WTC11 (cell line): ENCODE measurements around the gene MED15. TPM values are rescaled to one million over a fixed set of nuclear protein-coding genes. Genes with fewer than 3 reads are reported as not detected.

Source experiments
- ATAC-seq: fragments of 200-7000 bp; cut with Tn5 transposase; 2 replicates; pipeline ENCODE4 v1.10.0; 2021; ENCODE audit warnings: mild to moderate bottlenecking, moderate library complexity
- CTCF ChIA-PET: fragments of 300-600 bp; sonication (Branson Sonifier 250); formaldehyde crosslinking; loops from one replicate; lab custom pipeline; 2021; ENCODE audit warnings: antibody characterized with exemption; lab: Charles Lee
- POLR2A ChIA-PET: fragments of 350-600 bp; sonication (Branson Sonifier 250); formaldehyde crosslinking; loops from one replicate; lab custom pipeline; 2021; ENCODE audit warnings: antibody characterized with exemption; lab: Charles Lee
- DNase-seq: peaks from one replicate; pipeline ENCODE4 v3.0.0; 2021; ENCODE audit warnings: low spot score
- H3K27ac Mint-ChIP-seq: 2 replicates; pipeline ENCODE4 v1.8.0; 2021; ENCODE audit warnings: mixed read lengths
- H3K27me3 Mint-ChIP-seq: 2 replicates; pipeline ENCODE4 v1.8.0; 2021; ENCODE audit warnings: low read depth, mild to moderate bottlenecking, moderate library complexity, mixed read lengths
- H3K36me3 Mint-ChIP-seq: 2 replicates; pipeline ENCODE4 v1.8.0; 2021; ENCODE audit warnings: mixed read lengths
- H3K4me1 Mint-ChIP-seq: 2 replicates; pipeline ENCODE4 v1.8.0; 2022; ENCODE audit warnings: mixed read lengths
- H3K4me3 Mint-ChIP-seq: 2 replicates; pipeline ENCODE4 v1.8.0; 2021; ENCODE audit warnings: mild to moderate bottlenecking, moderate library complexity, mixed read lengths
- H3K9me3 Mint-ChIP-seq: 2 replicates; pipeline ENCODE4 v1.8.0; 2021; ENCODE audit warnings: mixed read lengths
- AFF4 ChIP-seq: sonication (generic); formaldehyde crosslinking; IDR thresholded peaks from 2 replicates; pipeline ENCODE4 v1.8.1; 2023; ENCODE audit warnings: mild to moderate bottlenecking, missing genetic modification reagents, borderline replicate concordance
- ATF1 ChIP-seq: sonication (generic); formaldehyde crosslinking; IDR thresholded peaks from 2 replicates; pipeline ENCODE4 v1.8.1; 2023; ENCODE audit warnings: mild to moderate bottlenecking, moderate library complexity, missing genetic modification reagents
- CDX4 ChIP-seq: fragments of 250-450 bp; sonication (Bioruptor Pico); IDR thresholded peaks from 2 replicates; pipeline ENCODE4 v1.9.0; 2021; ENCODE audit warnings: moderate library complexity, mild to moderate bottlenecking, inconsistent platforms, borderline replicate concordance
- CREB1 ChIP-seq: sonication (generic); formaldehyde crosslinking; IDR thresholded peaks from 2 replicates; pipeline ENCODE4 v1.8.0; 2023; ENCODE audit warnings: mild to moderate bottlenecking, missing genetic modification reagents
- E2F5 ChIP-seq: sonication (generic); formaldehyde crosslinking; IDR thresholded peaks from 2 replicates; pipeline ENCODE4 v1.8.1; 2022; ENCODE audit warnings: mild to moderate bottlenecking, moderate library complexity, missing genetic modification reagents
- FOXK1 ChIP-seq: sonication (generic); formaldehyde crosslinking; IDR thresholded peaks from 2 replicates; pipeline ENCODE4 v1.8.0; 2022; ENCODE audit warnings: mild to moderate bottlenecking, moderate library complexity, missing genetic modification reagents
- GRHL2 ChIP-seq: fragments of 250-450 bp; sonication (Bioruptor Pico); IDR thresholded peaks from 2 replicates; pipeline ENCODE4 v1.8.0; 2022; ENCODE audit warnings: mild to moderate bottlenecking, moderate library complexity; ENCODE audit not compliant: insufficient replicate concordance, severe bottlenecking
- GTF2I ChIP-seq: fragments of 250-450 bp; sonication (Bioruptor Pico); conservative IDR thresholded peaks from 2 replicates; pipeline ENCODE4 v1.4.0; 2021; ENCODE audit warnings: mild to moderate bottlenecking
- HMGXB4 ChIP-seq: sonication (generic); formaldehyde crosslinking; IDR thresholded peaks from 2 replicates; pipeline ENCODE4 v1.8.1; 2023; ENCODE audit warnings: mild to moderate bottlenecking, moderate library complexity, missing genetic modification reagents
- IRF2 ChIP-seq: sonication (generic); formaldehyde crosslinking; IDR thresholded peaks from 2 replicates; pipeline ENCODE4 v1.8.0; 2022; ENCODE audit warnings: low read depth, missing genetic modification reagents, borderline replicate concordance
- NFATC4 ChIP-seq: fragments of 250-450 bp; sonication (Bioruptor Pico); IDR thresholded peaks from 2 replicates; pipeline ENCODE4 v1.9.0; 2021; ENCODE audit warnings: mild to moderate bottlenecking
- NR1H2 ChIP-seq: sonication (generic); formaldehyde crosslinking; IDR thresholded peaks from 2 replicates; pipeline ENCODE4 v1.9.0; 2021; ENCODE audit warnings: mild to moderate bottlenecking, moderate library complexity, missing genetic modification reagents
- RELA ChIP-seq: sonication (generic); formaldehyde crosslinking; IDR thresholded peaks from 2 replicates; pipeline ENCODE4 v1.8.1; 2022; ENCODE audit warnings: missing genetic modification reagents, mild to moderate bottlenecking, borderline replicate concordance
- SMAD3 ChIP-seq: sonication (generic); formaldehyde crosslinking; IDR thresholded peaks from 2 replicates; pipeline ENCODE4 v1.8.0; 2022; ENCODE audit warnings: missing genetic modification reagents, mild to moderate bottlenecking, borderline replicate concordance
- TEAD1 ChIP-seq: sonication (generic); formaldehyde crosslinking; IDR thresholded peaks from 2 replicates; pipeline ENCODE4 v1.8.0; 2022; ENCODE audit warnings: mild to moderate bottlenecking, missing genetic modification reagents
- ZBTB43 ChIP-seq: sonication (generic); formaldehyde crosslinking; IDR thresholded peaks from 2 replicates; pipeline ENCODE4 v1.8.1; 2023; ENCODE audit warnings: mild to moderate bottlenecking, missing genetic modification reagents
- ZNF232 ChIP-seq: sonication (generic); formaldehyde crosslinking; IDR thresholded peaks from 2 replicates; pipeline ENCODE4 v1.8.0; 2022; ENCODE audit warnings: mild to moderate bottlenecking, missing genetic modification reagents
- ZNF396 ChIP-seq: fragments of 250-450 bp; sonication (Bioruptor Pico); IDR thresholded peaks from 2 replicates; pipeline ENCODE4 v1.8.0; 2021; ENCODE audit warnings: mild to moderate bottlenecking, moderate library complexity, borderline replicate concordance
- ZNF423 ChIP-seq: fragments of 250-450 bp; sonication (Bioruptor Pico); IDR thresholded peaks from 2 replicates; pipeline ENCODE4 v2.1.2; 2022; ENCODE audit warnings: mild to moderate bottlenecking, moderate library complexity
- ZNF532 ChIP-seq: fragments of 250-450 bp; sonication (Bioruptor Pico); IDR thresholded peaks from 2 replicates; pipeline ENCODE4 v1.9.0; 2021; ENCODE audit warnings: mild to moderate bottlenecking, borderline replicate concordance
- total RNA-seq: library from RNA; stranded (reverse); gene quantifications from 3 replicates; pipeline ENCODE4 v1.2.3, GENCODE V29; 2021

The MED15 gene
- total RNA-seq, 1 experiment from 2014 or later: 67.7 TPM

GRCh38 chr22:20466659-20467379 is 40.6 kb upstream of the MED15 start:
- peaks cover 12% of the 10 kb centered on the region for H3K4me1 Mint-ChIP-seq
- no peak for TF ChIP-seq AFF4 (CRISPR knock-in tag)
- TF ChIP-seq HMGXB4: no peak
- TF ChIP-seq FOXK1 (CRISPR knock-in tag): no peak
- no peak for TF ChIP-seq SMAD3
- TF ChIP-seq ZBTB43: no peak
- no peak for TF ChIP-seq CDX4 (CRISPR knock-in tag)
- TF ChIP-seq RELA (CRISPR knock-in tag): no peak
- no peak for TF ChIP-seq TEAD1 (CRISPR knock-in tag)
- TF ChIP-seq IRF2 (CRISPR knock-in tag): no peak
- no peak for TF ChIP-seq CREB1
- no peak for TF ChIP-seq NFATC4 (CRISPR knock-in tag)
- TF ChIP-seq, all 79 proteins: peak for 0
- H3K27ac Mint-ChIP-seq: no peak overlapping the region
- H3K4me3 Mint-ChIP-seq: no peak overlapping the region
- H3K27me3 Mint-ChIP-seq: no peaks in the 10 kb centered on the region
- CTCF ChIA-PET: interaction anchor here (0.6 to 4.8 kb wide), 2 partner anchors 14 to 49 kb away, joined by 4 to 31 read pairs; no protein-coding TSS in a partner anchor
- ATAC-seq (no peak), DNase-seq (no peak)
- no peaks in the 10 kb centered on the region for H3K9me3 Mint-ChIP-seq
- peaks cover 3% of the 10 kb centered on the region; the same call in 1 of the 2 replicates for H3K36me3 Mint-ChIP-seq
- POLR2A ChIA-PET: interaction anchor here (0.9 kb wide), 1 partner anchor 18 kb away, joined by 3 read pairs; no protein-coding TSS in a partner anchor

- peak overlapping the region; percentile 5; the same call in 1 of the 2 replicates for H3K27ac Mint-ChIP-seq
- no peaks in the 10 kb centered on the region for H3K4me1 Mint-ChIP-seq
- CTCF ChIA-PET: interaction anchor here (0.7 to 0.9 kb wide), 3 partner anchors 24 to 40 kb away, joined by 3 read pairs; no protein-coding TSS in a partner anchor
- TF ChIP-seq GRHL2 (CRISPR knock-in tag) (no peak), ZNF423 (no peak), ZNF396 (CRISPR knock-in tag) (no peak), GTF2I (CRISPR knock-in tag) (no peak), NR1H2 (no peak), ZNF232 (no peak), ATF1 (CRISPR knock-in tag) (no peak), E2F5 (no peak), ZNF532 (CRISPR knock-in tag) (no peak)
Observed at GRCh38 chr22:20469110-20469868, 38.1 kb upstream of the MED15 start.

More at GRCh38 chr22:20469110-20469868, 38.1 kb upstream of the MED15 start:
- Mint-ChIP-seq H3K4me3 (no peak overlapping the region), H3K9me3 (no peaks in the 10 kb centered on the region), H3K36me3 (peaks cover 3% of the 10 kb centered on the region; the same call in 1 of the 2 replicates), H3K27me3 (no peaks in the 10 kb centered on the region)
- ATAC-seq: no peak
- POLR2A ChIA-PET: no interaction called here
- DNase-seq: no peak
